Activated T-cell treated with anti-CD3 and anti-CD28 coated beads, Interleukin-2, amount 50 U/mL, for 1 hour (primary cell): ENCODE data around the gene GALP.
"Not testable (repeated sequence)": the region's sequence is repeated elsewhere in the genome, so short reads cannot be mapped to it uniquely, and the experiment has no call there.

Experiments used
- DNase-seq: peaks from one replicate; pipeline ENCODE4 v3.0.0-alpha.2; 2020

The GALP gene

DNA sequence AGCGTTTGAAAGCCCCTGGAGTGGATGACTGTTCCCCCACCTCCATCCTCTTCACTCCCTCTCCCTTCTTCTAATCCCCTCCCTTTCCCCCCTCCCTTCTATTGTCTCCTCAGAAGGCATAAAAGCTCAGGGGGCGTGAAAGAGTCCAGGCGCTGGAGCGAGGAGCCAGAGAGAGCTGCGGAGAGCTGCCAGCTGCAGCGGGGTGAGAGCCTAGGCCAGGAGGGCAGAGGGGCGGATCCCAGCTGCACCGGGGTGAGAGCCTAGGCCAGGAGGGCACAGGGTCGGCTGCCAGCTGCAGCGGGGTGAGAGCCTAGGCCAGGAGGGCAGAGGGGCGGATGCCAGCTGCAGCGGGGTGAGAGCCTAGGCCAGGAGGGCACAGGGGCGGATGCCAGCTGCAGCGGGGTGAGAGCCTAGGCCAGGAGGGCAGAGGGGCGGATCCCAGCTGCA, at the start of gene GALP:
TSS of gene GALP (plus strand) at position 148 of the 447 bp plus-strand sequence. CDS start 1,101 bp downstream, outside the sequence.
- DNase-seq: not testable (repeated sequence)

DNA sequence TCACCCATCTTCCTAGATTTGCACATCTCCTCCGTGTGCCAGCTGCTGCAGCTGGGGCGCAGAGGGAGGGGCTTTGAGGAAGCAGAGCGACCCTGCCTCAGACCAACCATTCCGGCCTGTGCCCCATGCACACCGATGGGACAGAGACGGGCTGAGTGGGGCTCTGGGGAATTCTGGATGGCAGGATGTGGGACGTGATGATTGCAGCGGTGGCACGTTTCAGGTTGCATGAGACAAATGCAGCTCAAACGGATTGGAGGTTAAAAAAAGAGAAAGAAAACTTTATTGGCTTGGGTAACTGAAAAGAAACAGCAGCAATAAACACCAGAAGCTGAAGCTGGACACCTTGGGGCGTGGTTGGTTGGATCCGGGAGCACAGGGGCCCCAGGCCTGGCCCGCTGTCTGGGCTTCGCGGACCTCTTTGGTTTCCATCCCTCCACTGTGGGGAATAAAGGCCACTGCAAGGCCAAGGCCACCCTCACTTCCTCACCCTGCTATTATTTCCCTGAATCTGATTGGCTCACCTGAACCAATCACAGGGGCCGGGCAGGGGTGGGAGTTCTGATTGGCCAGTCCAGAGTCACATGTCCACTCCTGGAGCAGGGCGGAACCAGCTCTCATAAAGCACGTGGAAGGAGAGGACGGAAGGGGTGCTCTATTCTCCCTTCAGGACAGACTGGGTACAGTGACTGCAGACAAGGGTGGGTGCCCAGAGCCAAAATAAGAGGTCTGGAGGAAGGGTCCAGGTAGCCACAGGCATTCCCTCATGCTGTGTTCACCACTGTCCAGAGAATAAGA, 48.6 kb upstream of the GALP start:
- DNase-seq: no peak

DNA sequence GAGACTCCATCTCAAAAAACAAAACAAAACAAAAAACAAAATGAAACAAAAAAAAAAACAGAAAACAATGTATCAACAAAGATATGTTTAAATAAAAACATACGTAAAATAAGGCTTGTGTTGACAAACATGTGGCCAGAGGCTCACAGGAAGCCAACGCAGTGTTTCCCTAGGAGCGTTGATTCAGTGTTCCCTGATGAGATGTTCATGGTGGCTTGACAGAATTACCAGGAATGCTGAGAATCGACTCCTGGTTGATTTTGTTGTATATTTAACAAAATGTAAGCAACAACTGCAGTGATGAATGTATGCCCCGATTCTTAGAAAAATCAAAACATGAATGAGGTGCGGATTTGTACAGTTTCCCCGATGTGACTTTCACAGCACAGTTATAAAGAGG, 45.8 kb upstream of the GALP start:
- no peak for DNase-seq

DNA sequence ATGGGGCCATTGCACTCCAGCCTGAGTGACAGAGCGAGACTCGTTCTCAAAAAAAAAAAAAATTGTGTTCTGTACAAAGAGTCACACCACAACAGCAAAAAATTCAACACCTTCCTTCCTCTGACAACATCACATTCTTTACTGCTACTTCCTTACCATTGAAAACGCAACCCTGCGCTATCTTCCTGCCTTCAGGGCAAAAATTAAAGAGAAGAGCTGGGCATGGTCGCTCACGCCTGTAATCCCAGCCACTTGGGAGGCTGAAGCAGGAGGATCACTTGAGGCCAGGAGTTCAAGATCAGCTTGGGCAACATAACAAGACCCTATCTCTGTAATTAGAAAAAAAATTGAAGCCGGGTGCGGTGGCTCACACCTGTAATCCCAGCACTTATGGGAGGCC, 44.2 kb upstream of the GALP start:
- DNase-seq: no peak

DNA sequence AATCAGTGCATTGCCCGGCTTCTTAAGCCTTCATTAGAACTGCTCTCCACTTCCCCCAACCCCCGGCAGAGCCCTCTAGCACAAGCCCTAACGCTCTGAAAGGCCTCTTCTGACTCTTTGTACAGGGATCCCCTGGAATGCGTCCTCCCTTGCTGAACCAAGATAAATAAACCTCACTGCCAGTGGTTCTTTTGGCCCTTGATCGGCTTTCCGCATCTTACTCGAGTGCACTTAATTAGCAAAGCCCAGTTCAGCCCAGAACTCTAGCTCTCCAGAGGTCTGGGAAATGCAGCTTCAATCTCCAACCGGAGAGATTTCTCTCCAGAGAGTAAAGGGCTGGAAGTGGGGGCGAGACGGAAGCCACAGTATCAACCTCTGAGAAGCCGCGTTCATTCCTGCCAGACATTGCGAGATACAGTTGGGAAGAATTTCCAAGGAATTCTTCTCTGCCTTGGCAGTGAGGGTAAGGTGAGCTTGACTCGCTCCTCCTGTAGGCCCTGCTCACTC, 43.4 kb upstream of the GALP start:
- no peak for DNase-seq

DNA sequence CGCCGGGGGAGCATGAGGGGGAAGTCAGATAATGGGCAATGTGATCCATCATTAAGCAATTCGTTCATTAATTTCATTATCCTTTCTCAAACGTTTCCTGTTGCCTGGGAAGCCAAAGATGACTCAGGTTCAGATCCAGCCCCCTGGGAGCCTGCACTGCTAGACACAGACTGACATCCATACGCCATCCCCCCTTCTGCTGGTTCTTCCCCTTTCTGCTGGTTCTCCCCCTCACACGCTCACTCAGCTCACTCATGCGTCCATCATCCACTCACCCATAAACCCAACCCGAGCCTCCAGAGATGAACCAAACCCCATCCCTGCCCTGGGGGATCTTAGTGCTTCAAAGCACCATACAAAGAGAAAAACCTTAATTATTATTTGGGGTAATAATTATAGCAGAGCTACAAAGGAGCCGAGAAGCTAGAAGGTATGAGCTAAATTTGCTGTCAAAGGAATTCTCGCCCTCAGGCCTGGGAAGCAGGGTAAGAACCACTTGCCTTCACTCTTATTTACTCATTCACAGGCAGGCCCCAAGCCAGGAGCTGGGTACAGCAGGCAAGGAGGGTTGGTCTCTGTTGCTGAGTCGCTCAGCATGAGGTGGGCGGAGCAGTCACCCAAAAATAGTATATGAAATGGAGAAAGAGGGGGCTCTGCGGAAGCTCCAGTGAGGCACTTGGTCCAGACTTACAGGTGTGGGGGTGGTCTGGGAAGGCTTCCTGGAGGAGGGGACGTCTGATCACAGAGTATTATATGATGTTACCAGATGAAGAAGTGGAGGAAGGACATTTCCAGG, 41.8 kb upstream of the GALP start:
- no peak for DNase-seq

DNA sequence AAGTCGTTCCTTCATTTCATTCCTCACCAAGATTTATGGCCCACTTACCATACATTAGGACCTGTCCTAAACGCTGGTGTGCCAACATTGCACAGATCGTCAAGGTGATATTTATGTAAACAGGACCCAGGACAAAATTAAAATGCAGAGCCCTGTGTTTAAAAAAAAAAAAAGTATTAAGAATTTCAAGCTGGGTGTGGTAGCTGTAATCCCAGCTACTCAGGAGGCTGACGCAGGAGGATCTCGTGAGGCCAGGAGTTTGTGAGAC, 41.2 kb upstream of the GALP start:
- DNase-seq: no peak

DNA sequence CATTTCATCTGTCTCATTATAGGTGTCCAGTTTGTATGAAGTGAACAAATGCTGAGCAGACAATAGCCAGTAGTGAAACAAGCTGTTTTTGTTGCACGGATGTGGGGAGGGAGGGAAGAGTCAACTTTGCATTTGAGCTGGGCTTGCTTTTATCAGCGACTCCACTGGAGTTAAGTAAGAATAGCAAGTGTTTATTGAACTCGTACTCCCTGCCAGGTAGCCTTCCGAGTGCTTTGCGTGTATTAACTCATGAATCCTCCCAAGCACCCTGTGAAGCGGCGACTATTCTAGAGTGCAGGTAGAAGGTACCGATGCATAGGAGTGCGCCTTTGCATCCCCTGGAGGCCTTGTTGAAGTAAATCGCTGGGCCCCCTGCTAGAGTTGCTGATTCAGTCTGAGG, 39.4 kb upstream of the GALP start:
- DNase-seq: no peak

DNA sequence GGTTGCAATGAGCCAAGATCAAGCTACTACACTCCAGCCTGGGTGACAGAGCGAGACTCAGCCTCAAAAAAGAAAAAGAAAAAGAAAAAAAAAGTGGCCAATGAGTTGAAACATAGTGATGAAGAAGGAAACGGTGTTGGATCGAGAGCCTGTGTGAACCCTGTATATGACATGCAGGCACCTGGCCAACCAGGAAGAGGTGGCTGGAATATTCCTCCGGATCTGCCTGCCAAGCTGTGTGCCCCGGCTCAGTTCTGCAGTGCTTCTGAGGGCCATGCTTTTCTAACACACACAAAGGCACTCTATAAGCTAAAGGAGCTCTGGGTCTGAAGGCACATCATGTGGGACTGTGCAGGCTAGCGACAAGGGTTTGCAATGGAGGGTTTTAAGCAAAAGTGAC, 38.4 kb upstream of the GALP start:
- no peak for DNase-seq

DNA sequence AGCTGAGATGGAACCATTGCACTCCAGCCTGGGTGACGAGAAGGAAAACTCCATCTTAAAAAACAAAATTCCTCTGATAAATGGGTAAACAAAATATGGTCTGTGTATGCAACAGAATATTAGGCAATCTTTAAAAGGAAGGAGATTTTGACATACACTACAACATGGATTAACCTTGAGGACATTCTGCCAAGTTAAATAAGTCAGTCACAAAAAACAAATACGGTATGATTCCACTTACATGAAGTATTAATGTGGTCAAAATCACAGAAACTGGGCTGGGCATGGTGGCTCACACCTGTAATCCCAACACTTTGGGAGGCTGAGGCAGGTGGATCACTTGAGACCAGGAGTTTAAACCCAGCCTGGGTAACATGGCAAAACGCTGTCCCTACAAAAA, 37.7 kb upstream of the GALP start:
- DNase-seq: no peak

DNA sequence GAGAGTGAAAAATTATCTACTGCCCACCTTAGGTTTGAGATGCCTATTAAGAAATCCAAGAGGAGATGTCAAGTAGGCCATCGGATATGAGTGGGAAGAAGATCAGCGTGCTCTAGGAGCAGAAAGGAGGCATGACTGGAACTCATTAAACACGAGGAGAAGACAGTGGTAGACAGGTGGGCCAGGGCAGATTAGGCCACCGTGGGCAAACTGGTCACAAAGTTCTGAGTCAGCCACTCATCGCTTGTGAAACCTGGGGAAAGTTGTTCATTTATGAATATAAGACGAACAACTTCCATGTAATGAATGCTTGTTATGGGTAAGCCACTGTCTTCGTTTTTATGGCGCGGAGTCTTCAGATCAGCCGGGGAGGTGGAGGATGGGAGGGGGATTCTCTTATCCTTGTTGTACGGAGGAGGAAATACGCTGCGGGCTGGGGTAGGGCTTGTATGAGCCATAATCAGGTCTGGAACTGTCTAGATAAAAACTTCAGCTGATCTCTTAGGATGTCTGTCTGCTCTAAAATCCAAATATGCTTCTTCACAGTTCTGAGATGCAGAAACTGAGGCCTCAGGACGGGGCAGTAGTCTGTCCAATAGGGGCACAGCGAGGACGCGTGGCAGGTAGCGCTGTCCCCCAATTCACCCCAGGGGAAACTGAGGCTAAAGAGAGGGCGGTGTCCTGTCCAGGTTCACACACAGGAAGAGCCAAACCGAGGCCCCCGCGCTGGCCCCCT, 35.8 kb upstream of the GALP start:
- no peak for DNase-seq

DNA sequence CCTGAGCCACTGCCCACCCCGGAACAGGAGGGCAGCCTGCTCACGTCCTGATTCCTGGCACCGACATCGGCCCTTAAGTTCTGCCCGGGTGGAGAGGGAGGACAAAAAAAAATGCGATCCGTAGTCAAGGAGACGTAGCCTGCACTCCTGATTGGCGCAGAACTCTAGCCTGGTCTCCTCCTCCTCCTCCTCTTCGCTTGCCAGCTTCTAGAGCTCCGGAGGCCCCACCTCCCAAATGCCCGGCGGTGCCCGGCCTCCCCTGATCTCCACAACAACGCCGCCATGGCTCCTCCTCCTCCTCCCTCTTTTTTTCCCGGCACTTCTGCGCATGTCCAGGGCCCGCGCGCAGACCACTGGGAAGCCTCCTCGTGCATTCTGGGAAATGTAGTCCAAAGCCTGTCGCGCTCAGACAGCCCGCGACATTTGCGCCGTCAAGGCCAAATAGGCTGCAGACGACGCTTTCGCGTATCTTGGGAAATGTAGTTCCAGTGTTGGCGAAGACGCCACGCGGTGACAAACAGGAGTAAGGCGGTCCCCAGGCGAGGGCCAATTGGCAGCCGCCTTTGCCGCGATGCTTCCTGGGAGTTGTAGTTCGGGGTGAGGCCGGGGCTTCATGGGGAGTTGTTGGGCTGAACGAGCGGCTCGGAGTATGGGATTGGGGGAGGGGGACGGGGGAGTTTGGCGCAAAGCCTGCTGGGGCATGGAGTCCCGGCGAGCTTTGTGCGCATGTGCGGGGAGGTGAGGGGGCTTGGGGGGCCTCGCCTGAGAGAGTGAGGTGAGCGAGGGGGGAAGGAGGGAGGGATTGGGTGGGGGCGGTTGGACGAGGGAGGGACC, 35.0 kb upstream of the GALP start, which contains the start of gene ZNF444:
TSS of gene ZNF444 (plus strand) at position 705 of the 834 bp plus-strand sequence. CDS start 5,625 bp downstream, outside the sequence.
- DNase-seq: peak; percentile 98

DNA sequence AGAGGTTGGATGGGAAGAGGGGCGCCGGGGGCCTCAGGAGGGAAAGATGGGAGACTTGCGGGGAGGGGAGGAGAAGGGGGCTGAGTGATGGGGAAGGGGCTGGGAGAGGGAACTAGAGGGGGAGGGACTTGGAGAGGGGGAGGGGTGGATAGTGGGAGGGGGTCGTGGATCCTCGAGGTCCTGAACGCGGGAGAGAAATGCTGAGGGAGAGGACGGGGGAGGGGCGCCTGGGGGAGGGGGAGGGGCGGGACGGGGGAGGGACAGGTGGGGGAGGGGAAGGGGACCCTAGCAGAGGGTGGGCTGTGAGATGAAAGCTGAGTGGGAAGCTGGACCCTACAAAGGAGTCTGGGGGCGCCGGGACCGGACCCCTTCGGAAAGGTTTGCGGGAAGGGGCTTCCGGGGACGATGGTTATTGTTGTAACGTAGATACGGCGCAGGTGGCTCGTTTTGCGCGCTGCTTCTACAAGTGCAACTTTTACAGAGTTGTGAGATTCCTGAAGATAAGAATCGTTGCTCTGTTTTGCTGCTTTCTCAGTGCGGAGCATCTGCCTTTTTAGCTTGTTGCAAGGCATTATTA, 34.3 kb upstream of the GALP start:
- peak; percentile 54 for DNase-seq

DNA sequence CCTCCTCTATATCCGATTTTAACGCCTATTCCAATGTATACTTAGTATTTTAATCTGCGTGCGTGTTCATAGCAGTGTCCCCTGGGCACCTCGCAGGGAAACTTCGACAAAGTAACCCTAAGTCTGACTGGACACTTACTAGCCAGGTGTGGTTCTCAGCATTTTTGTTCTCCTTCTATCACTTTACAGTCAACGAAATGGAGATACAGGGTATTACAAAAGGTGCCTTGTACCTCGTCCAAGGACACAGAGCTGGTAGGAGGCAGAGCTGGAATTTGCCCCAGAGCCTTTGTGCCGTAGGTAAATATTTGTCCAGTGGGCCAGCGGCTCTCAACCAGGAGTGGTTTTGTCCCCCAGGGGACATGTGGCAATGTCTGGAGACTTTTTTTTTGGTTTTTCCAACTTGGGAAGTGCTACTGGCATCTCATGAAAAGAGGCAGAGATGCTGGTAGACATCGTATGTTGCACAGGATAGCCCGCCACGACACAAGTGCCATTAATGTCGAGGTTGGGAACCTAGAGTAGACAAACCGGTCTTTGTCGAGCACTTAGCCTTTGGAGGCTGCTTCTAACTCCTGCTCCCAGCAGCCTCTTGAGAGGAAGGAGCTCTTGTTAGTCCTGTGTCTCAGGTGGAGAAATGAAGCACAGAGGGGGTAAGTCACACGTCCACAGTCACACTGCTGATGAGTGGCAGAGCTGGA, 33.6 kb upstream of the GALP start:
- no peak for DNase-seq

DNA sequence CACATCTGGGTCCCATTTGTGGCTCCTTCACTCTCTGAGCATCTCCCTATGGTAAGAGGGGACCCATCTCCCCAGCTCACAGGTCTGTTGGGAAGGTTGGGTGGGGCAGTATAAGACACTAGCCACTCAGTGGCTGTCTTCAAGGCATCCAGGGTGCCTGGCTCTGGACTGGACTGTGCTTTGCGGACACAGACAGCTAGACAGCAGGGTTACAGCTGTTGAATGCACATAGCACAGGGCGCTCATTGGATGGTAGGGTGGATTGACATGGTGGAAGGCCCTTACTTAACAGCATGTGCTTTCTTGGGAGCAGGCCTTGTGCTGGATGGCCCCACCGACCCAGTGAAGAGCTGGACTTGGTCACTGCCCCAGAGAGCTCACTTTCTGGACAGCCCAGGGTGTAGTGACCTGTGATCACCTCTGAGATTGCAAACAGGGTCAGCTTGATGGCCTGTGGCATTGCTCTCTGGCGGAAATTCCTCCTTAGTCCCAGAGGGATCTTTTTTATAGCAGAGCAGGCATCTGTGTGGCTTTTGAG, 32.8 kb upstream of the GALP start:
- no peak for DNase-seq

DNA sequence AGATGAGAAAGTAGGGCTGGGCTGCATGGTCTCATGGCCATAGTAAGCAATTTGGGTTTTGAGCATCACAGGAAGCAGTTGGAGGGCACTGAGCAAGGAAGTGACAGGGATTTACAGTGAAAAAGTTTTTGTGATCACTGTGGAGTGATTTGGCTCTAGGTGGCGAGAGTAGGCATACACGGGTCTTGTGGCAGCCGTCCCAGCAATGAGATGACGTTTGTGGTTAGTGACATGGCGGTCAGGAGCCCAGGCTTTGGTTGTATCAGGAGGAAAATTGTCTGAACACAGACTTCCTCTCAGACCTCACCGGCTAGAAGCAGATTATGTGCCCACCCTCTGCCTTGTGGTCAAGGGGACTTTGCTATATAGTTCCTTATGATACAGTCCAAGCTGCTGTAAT, 31.4 kb upstream of the GALP start:
- DNase-seq: no peak

DNA sequence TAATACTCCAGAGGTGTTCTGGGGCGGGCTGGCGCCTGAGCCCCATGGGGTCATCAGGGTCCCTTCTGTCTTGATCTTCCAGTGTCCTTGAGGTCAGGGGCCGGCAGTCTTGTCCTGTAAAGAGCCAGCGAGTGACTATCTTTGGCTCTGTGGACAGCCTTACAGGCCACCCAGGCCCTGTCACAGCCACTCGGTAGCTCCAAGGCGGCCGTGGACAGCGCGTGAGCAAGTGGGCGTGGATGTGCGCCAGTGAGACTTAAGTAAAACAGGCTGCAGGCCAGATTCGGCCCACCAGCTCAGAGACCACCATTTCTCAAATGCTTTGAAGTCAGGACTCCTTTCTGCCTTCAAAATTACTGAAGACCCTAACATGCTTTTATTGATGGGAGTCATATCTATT, 31.0 kb upstream of the GALP start:
- no peak for DNase-seq

DNA sequence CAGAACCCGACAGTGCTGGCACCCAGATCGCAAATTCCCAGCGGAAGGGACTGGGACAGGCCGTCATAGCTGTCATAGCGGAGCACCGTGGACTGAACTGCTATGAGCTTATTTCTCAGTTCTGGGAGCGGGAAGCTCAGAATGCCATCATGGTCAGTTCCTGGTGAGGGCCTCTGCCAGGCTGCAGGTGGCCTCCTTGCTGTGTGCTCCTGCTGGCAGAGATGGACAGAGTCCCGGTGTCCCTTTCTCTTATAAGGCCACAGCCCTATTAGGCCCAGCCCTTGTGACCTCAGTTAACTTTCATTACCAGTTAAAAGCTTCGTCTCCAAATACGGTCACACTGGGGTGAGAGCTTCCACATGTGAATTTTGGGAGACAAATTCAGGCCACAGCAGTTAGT, 30.1 kb upstream of the GALP start:
- no peak for DNase-seq

DNA sequence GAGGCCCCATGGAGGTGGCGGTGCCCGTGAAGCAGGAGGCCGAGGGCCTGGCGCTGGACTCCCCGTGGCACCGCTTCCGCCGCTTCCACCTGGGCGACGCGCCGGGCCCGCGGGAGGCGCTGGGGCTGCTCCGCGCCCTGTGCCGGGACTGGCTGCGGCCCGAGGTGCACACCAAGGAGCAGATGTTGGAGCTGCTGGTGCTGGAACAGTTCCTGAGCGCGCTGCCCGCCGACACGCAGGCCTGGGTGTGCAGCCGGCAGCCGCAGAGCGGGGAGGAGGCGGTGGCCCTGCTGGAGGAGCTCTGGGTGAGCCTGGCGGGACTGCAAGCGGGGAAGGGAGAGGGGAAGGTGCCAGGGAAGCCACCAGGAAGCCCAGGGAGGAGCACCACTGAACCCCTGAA, 28.9 kb upstream of the GALP start:
- DNase-seq: no peak

DNA sequence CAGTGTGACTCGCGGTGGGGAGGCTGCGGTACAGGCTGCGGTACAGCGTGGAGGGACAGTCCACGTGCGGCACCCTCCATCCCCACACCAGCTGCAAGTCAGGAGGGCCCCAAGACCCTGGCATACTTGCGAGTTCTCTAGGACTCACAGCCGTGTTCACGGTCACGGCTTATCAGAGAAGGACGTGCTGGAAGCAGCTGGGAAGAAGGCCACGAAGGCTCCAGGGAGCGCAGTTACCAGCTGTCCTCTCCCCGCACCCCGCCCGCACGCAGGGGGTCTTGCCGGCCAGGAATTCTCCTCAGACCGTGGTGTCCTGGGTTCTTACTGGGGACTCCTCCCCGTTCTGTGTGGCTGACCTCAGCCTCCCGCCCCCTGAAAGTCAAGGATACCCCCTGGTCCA, 28.5 kb upstream of the GALP start:
- DNase-seq: no peak

DNA sequence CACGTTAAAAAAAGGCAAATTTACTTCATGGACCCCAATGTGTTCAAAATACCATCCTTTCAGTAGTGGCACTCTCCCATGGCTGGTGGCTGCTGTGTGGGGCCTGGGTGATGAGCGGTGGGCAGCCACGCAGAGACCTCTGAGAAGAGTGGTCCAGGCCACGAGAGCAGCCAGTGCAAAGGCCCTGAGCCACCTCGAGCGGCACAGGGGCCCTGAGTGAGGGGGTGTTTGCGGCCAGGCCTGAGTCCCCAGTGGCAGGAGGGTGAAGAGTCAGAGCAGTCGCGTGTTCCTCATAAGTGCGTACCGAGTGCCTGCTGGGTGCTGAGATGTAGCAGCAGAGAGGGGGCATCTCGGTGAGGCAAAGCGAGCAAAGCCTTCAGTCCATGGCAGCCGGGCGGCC, 27.7 kb upstream of the GALP start:
- no peak for DNase-seq
